H1 (cell line): ENCODE results near the gene PRPF38A. TPM values are rescaled to one million over a fixed set of nuclear protein-coding genes. Genes with fewer than 3 reads are reported as not detected.

Source experiments
- CTCF ChIA-PET: fragments of 300-600 bp; sonication (Branson Sonifier 250); formaldehyde crosslinking; loops from one replicate; lab custom pipeline; 2021; ENCODE audit not compliant: partially characterized antibody; lab: Charles Lee
- POLR2A ChIA-PET: fragments of 300-600 bp; sonication (Branson Sonifier 250); formaldehyde crosslinking; loops from one replicate; lab custom pipeline; 2021; ENCODE audit warnings: inconsistent platforms; ENCODE audit not compliant: partially characterized antibody; lab: Charles Lee
- DNase-seq, 2 experiments: peaks; one replicate each; pipeline versions ENCODE4 v3.0.0 to v3.0.0-alpha.2; 2010 to 2022; ENCODE audit warnings: low spot score in 2 of 2, low read depth in 1 of 2, mixed read lengths in 1 of 2
- FAIRE-seq: peaks from 2 replicates; lab custom pipeline; 2011; peaks lifted over from hg19 to GRCh38; lab: Jason Lieb, UNC
- H2AFZ ChIP-seq: 2 replicates; pipeline ENCODE4 v1.8.1; 2012; ENCODE audit warnings: low read length, inconsistent platforms
- H2AK5ac ChIP-seq: 2 replicates; pipeline ENCODE4 v1.6.1; 2013; ENCODE audit warnings: low read depth, low read length
- H2BK120ac ChIP-seq: replicated peaks from 2 replicates; pipeline ENCODE3; 2013; ENCODE audit warnings: low read depth, low read length, inconsistent platforms
- H2BK12ac ChIP-seq: 2 replicates; pipeline ENCODE4 v1.6.1; 2013; ENCODE audit warnings: low read depth, low read length
- H2BK15ac ChIP-seq: 2 replicates; pipeline ENCODE4 v1.6.1; 2013; ENCODE audit warnings: low read length
- H2BK20ac ChIP-seq: 2 replicates; pipeline ENCODE4 v1.6.1; 2013; ENCODE audit warnings: low read length
- H2BK5ac ChIP-seq: 2 replicates; pipeline ENCODE4 v1.6.1; 2013; ENCODE audit warnings: low read depth, low read length
- H3K14ac ChIP-seq: 2 replicates; pipeline ENCODE4 v1.6.1; 2013; ENCODE audit warnings: inconsistent platforms; ENCODE audit not compliant: insufficient read length
- H3K18ac ChIP-seq: 2 replicates; pipeline ENCODE4 v1.6.1; 2013; ENCODE audit warnings: low read length; ENCODE audit errors: extremely low read depth
- H3K23ac ChIP-seq: 2 replicates; pipeline ENCODE4 v1.6.1; 2013; ENCODE audit warnings: inconsistent platforms; ENCODE audit not compliant: insufficient read length
- H3K23me2 ChIP-seq: 2 replicates; pipeline ENCODE4 v1.6.1; 2013; ENCODE audit warnings: low read depth, low read length
- H3K27ac ChIP-seq: 2 replicates; pipeline ENCODE4 v1.6.1; 2011; ENCODE audit warnings: low read depth, low read length, inconsistent platforms
- H3K27me3 ChIP-seq, 4 experiments: replicated peaks in 1 of 4; 1 replicate in 1 of 4; 2 replicates in 3 of 4; pipeline versions ENCODE4 v1.6.1 to v1.8.1; 2011 to 2013; ENCODE audit warnings: low read length in 3 of 4, mild to moderate bottlenecking in 3 of 4, inconsistent platforms in 2 of 4, mixed read lengths in 2 of 4, moderate library complexity in 1 of 4; ENCODE audit not compliant: control insufficient read depth in 3 of 4, insufficient read depth in 3 of 4; ENCODE audit errors: extremely low read depth in 1 of 4
- H3K36me3 ChIP-seq, 4 experiments: 2 replicates each; pipeline versions ENCODE4 v1.6.1 to v1.8.1; 2011 to 2013; ENCODE audit warnings: mild to moderate bottlenecking in 4 of 4, low read length in 3 of 4, moderate library complexity in 2 of 4, control low read depth in 1 of 4, inconsistent platforms in 1 of 4; ENCODE audit not compliant: insufficient read depth in 4 of 4, control insufficient read depth in 2 of 4
- H3K4ac ChIP-seq: replicated peaks from 2 replicates; pipeline ENCODE3; 2013; ENCODE audit warnings: low read length, low read depth, mixed read lengths, inconsistent platforms; ENCODE audit not compliant: insufficient read length
- H3K4me1 ChIP-seq, 4 experiments: replicated peaks in 1 of 4; 1 replicate in 1 of 4; 2 replicates in 3 of 4; pipeline versions ENCODE4 v1.6.1 to v1.8.1; 2011 to 2013; ENCODE audit warnings: low read length in 3 of 4, inconsistent platforms in 2 of 4, mixed read lengths in 1 of 4; ENCODE audit not compliant: insufficient read depth in 4 of 4, control insufficient read depth in 3 of 4
- H3K4me2 ChIP-seq, 2 experiments: 2 replicates each; pipeline versions ENCODE4 v1.6.1 to v1.8.1; 2011 to 2013; ENCODE audit warnings: low read depth in 2 of 2, low read length in 2 of 2, control low read depth in 1 of 2, inconsistent platforms in 1 of 2, mild to moderate bottlenecking in 1 of 2; ENCODE audit not compliant: insufficient read depth in 1 of 2
- H3K4me3 ChIP-seq, 4 experiments: fragments of 200-600, 300-600 bp in 1 of 4; sonication (generic), shearing (Covaris generic), sonication (Bioruptor Twin) in 1 of 4; 2 replicates each; pipeline versions ENCODE4 v1.5.1 to v1.8.1; 2011 to 2016; ENCODE audit warnings: low read length in 4 of 4, low read depth in 3 of 4, control low read depth in 2 of 4, inconsistent platforms in 2 of 4, mild to moderate bottlenecking in 2 of 4, mixed read lengths in 1 of 4, moderate library complexity in 1 of 4; ENCODE audit not compliant: insufficient read depth in 2 of 4; ENCODE audit errors: extremely low read depth in 1 of 4
- H3K56ac ChIP-seq: replicated peaks from 2 replicates; pipeline ENCODE3; 2013; ENCODE audit warnings: low read depth, mild to moderate bottlenecking, mixed read lengths, low read length, inconsistent platforms; ENCODE audit not compliant: insufficient read length
- H3K79me1 ChIP-seq: 2 replicates; pipeline ENCODE4 v1.6.1; 2013; ENCODE audit warnings: low read depth, low read length, control low read depth
- H3K79me2 ChIP-seq, 2 experiments: 2 replicates each; pipeline versions ENCODE4 v1.6.1 to v1.8.1; 2012 to 2013; ENCODE audit warnings: low read length in 2 of 2, mild to moderate bottlenecking in 2 of 2, inconsistent platforms in 1 of 2; ENCODE audit not compliant: insufficient read depth in 2 of 2, control insufficient read depth in 1 of 2
- H3K9ac ChIP-seq, 4 experiments: replicated peaks in 1 of 4; 1 replicate in 1 of 4; 2 replicates in 3 of 4; pipeline versions ENCODE4 v1.6.1 to v1.8.1; 2011 to 2013; ENCODE audit warnings: low read depth in 3 of 4, low read length in 3 of 4, control low read depth in 2 of 4, mild to moderate bottlenecking in 2 of 4, moderate library complexity in 2 of 4, inconsistent platforms in 1 of 4; ENCODE audit errors: extremely low read depth in 1 of 4
- H3K9me3 ChIP-seq, 2 experiments: 2 replicates each; pipeline versions ENCODE4 v1.6.1 to v1.8.1; 2012 to 2013; ENCODE audit warnings: mild to moderate bottlenecking in 2 of 2, moderate library complexity in 2 of 2, control low read depth in 1 of 2, inconsistent platforms in 1 of 2, low read depth in 1 of 2, low read length in 1 of 2, mixed read lengths in 1 of 2; ENCODE audit not compliant: insufficient read depth in 2 of 2
- H4K20me1 ChIP-seq, 2 experiments: replicated peaks in 1 of 2; 2 replicates each; pipeline versions ENCODE3 to v1.8.1; 2011 to 2013; ENCODE audit warnings: inconsistent platforms in 2 of 2, low read length in 2 of 2, mild to moderate bottlenecking in 1 of 2; ENCODE audit not compliant: insufficient read depth in 2 of 2, control insufficient read depth in 1 of 2
- H4K5ac ChIP-seq: 2 replicates; pipeline ENCODE4 v1.6.1; 2013; ENCODE audit warnings: low read length, low read depth, mixed read lengths, inconsistent platforms; ENCODE audit not compliant: insufficient read length
- H4K8ac ChIP-seq: 2 replicates; pipeline ENCODE4 v1.8.0; 2013; ENCODE audit warnings: mild to moderate bottlenecking, moderate library complexity, low read length, inconsistent platforms; ENCODE audit not compliant: insufficient read depth; ENCODE audit errors: extremely low read depth
- H4K91ac ChIP-seq: replicated peaks from 2 replicates; pipeline ENCODE3; 2013; ENCODE audit warnings: low read length, mixed read lengths, inconsistent platforms; ENCODE audit not compliant: insufficient read length
- ASH2L ChIP-seq: fragments of 200-600, 300-600 bp; sonication (generic); IDR thresholded peaks from one replicate; pipeline ENCODE4 v1.7.1; 2017; ENCODE audit warnings: low read length
- CBX5 ChIP-seq: fragments of 300-800, 300-1000 bp; sonication (generic); IDR thresholded peaks from 2 replicates; pipeline ENCODE4 v1.7.1; 2016; ENCODE audit warnings: antibody characterized with exemption, low read length, low read depth
- JUND ChIP-seq: IDR thresholded peaks from 2 replicates; pipeline ENCODE4 v1.6.1; 2011; ENCODE audit warnings: mild to moderate bottlenecking, improper control_type of control experiment, low read length
- KDM5A ChIP-seq: fragments of 200-600 bp; IDR thresholded peaks from 2 replicates; pipeline ENCODE4 v1.7.1; 2012; ENCODE audit warnings: mild to moderate bottlenecking, low read length, inconsistent platforms, mixed read lengths
- RAD21 ChIP-seq, 2 experiments: IDR thresholded peaks in 1 of 2; conservative IDR thresholded peaks in 1 of 2; 2 replicates each; pipeline ENCODE4 v1.6.1; 2011; ENCODE audit warnings: low read depth in 2 of 2, low read length in 2 of 2, improper control_type of control experiment in 1 of 2, inconsistent platforms in 1 of 2, mild to moderate bottlenecking in 1 of 2, moderate library complexity in 1 of 2
- RXRA ChIP-seq: IDR thresholded peaks from 2 replicates; pipeline ENCODE4 v1.6.1; 2011; ENCODE audit warnings: low read depth, mild to moderate bottlenecking, low read length, moderate library complexity; ENCODE audit not compliant: insufficient read depth
- SIN3A ChIP-seq, 2 experiments: IDR thresholded peaks in 1 of 2; conservative IDR thresholded peaks in 1 of 2; 2 replicates each; pipeline ENCODE4 v1.6.1; 2011 to 2012; ENCODE audit warnings: low read length in 2 of 2, improper control_type of control experiment in 1 of 2, low read depth in 1 of 2, mild to moderate bottlenecking in 1 of 2
- SIRT6 ChIP-seq: IDR thresholded peaks from one replicate; pipeline ENCODE4 v1.7.1; 2012; ENCODE audit warnings: low read length, inconsistent platforms
- SP1 ChIP-seq: IDR thresholded peaks from 2 replicates; pipeline ENCODE4 v1.6.1; 2011; ENCODE audit warnings: low read depth, low read length
- USF2 ChIP-seq: IDR thresholded peaks from 2 replicates; pipeline ENCODE4 v1.6.1; 2011; ENCODE audit warnings: low read length, improper control_type of control experiment
- WGBS, 2 experiments: shearing (Covaris generic) in 1 of 2; methylation state at CpG; one replicate each; pipeline versions ENCODE4 v1.1.6 to v1.1.7; 2013 to 2015; ENCODE audit warnings: low lambda C conversion rate in 2 of 2, mixed read lengths in 2 of 2, inconsistent platforms in 1 of 2, low coverage in 1 of 2, missing lambda C conversion rate in 1 of 2; ENCODE audit not compliant: insufficient replicate concordance in 2 of 2, insufficient coverage in 1 of 2, insufficient read length in 1 of 2; ENCODE audit errors: extremely low coverage in 1 of 2, missing lambda C conversion rate in 1 of 2; 5-methylcytosine and 5-hydroxymethylcytosine counted together
- polyA plus RNA-seq, 7 experiments: library from polyadenylated mRNA; depleted of rRNA in 3 of 7; stranded (reverse) in 5 of 7; unstranded in 2 of 7; fragments of >200 nt in 5 of 7; fragments of 200-250 nt in 2 of 7; gene quantifications; 1 replicate in 5 of 7; 2 replicates in 1 of 7; 4 replicates in 1 of 7; pipeline versions ENCODE4 v1.2.1 to v1.2.3, GENCODE V29; 2011 to 2013; ENCODE audit warnings: missing spikeins in 2 of 7, mixed read lengths in 2 of 7
- total RNA-seq: library from RNA; stranded (reverse); fragmentation: NEBNext Ultra II Directional; extraction: Animal tissue kit (Norgen Biotek cat#: 25700); gene quantifications from 2 replicates; pipeline ENCODE4 v1.2.1, GENCODE V29; 2021

Gene PRPF38A
- total and polyA plus RNA-seq, 2 of the 8 experiments (the other 6 are each of a cell fraction or from before 2014, with no cell fraction given) = 25.6 to 76.2 TPM

GRCh38 chr1:52368383-52369172, 35.8 kb upstream of the PRPF38A start:
- Histone ChIP-seq H4K20me1 (peaks cover 0 to 3% of the 10 kb centered on the region in 2 experiments), H3K79me2 (peaks cover 0 to 5% of the 10 kb centered on the region in 2 experiments; a peak in 1 of 4 replicates), H3K4me3 (peak overlapping the region; percentile 50 to 67 (median 58)), H2AK5ac (no peak overlapping the region), H3K14ac (no peak overlapping the region), H3K23me2 (peaks cover 12% of the 10 kb centered on the region), H3K56ac (no peak overlapping the region), H4K5ac (no peak overlapping the region), H2BK12ac (no peak overlapping the region), H3K4me1 (peaks cover 0 to 9% (median 5%) of the 10 kb centered on the region in 4 experiments), H3K27me3 (no peaks in the 10 kb centered on the region), H3K23ac (no peak overlapping the region), H3K27ac (no peak overlapping the region), H3K36me3 (peaks cover 2 to 11% (median 8%) of the 10 kb centered on the region in 4 experiments; a peak in 5 of 8 replicates), H3K4me2 (peak overlapping the region; percentile 63 to 71), H3K4ac (no peak overlapping the region), H4K8ac (peak overlapping the region; percentile 57; the same call in 1 of the 2 replicates), H2BK5ac (no peak overlapping the region), H3K18ac (no peak overlapping the region; the same call in 1 of the 2 replicates), H2BK20ac (no peak overlapping the region), H4K91ac (no peak overlapping the region), H3K79me1 (peaks cover 7% of the 10 kb centered on the region; the same call in 1 of the 2 replicates), H3K9ac (peak overlapping the region in 2 of 4 experiments; percentile 10 to 60; a peak in 2 of 7 replicates), H2BK15ac (no peak overlapping the region), H2AFZ (peak overlapping the region; percentile 71), H3K9me3 (no peaks in the 10 kb centered on the region), H2BK120ac (no peak overlapping the region)
- FAIRE-seq (peak; percentile 19), DNase-seq (peak in 1 of 2 experiments; percentile 79)
- ChIA-PET CTCF (interaction anchor here (0.6 to 1.3 kb wide), 6 partner anchors 20 to 854 kb away, joined by 3 read pairs; no protein-coding TSS in a partner anchor), POLR2A (interaction anchor here (0.6 to 4.0 kb wide), 11 partner anchors 20 to 313 kb away, joined by 3 to 46 read pairs (median 4); partner anchors contain the start of genes ORC1 and PRPF38A)
- 6% methylated on average over 51 of the region's 51 CpGs; no CpG with 5 or more reads in 1 of the 2 experiments for WGBS, 2 experiments
- TF ChIP-seq SIN3A (conservative IDR thresholded peaks at IDR 0.05 in 1 of 2, IDR thresholded peaks at IDR 0.05 in 1 of 2; ENCODE audit: low read depth in 1 of 2, low read length in 2 of 2) = 0 out of 4 replicates have a peak, but pooled peaks of 1 of the 2 experiments have one; percentile 38
- no peak for TF ChIP-seq SP1
- TF ChIP-seq USF2 = no peak
- no peak for TF ChIP-seq CBX5
- TF ChIP-seq RAD21 (IDR thresholded peaks at IDR 0.05 in 1 of 2, conservative IDR thresholded peaks at IDR 0.05 in 1 of 2; ENCODE audit: low read depth in 2 of 2, low read length in 2 of 2) = peak; percentile 43 to 56; a peak in 3 of 4 replicates
- no peak for TF ChIP-seq RXRA
- TF ChIP-seq JUND = no peak
- TF ChIP-seq SIRT6 = no peak
- no peak for TF ChIP-seq KDM5A
- peak; percentile 65 for TF ChIP-seq ASH2L
